IMR-90 (cell line): Measurements from ENCODE around the gene PPP1R37. TPM values are rescaled to one million over a fixed set of nuclear protein-coding genes. Genes with fewer than 3 reads are reported as not detected.

Experiments used
- ATAC-seq: fragments of 200-7000 bp; cut with Tn5 transposase; 2 replicates; pipeline ENCODE4 v1.9.1; 2020; ENCODE audit warnings: low read depth, mild to moderate bottlenecking, moderate library complexity
- BruUV-seq: library from RNA; stranded (reverse); fragments of 400-500 nt; replicated peaks from 2 replicates; lab custom pipeline; 2021; lab: Mats Ljungman, UMichigan
- CTCF ChIA-PET: fragments of 300-600 bp; formaldehyde crosslinking; extraction: SDS; loops from one replicate; lab custom pipeline; 2021; ENCODE audit warnings: antibody characterized with exemption; lab: Yijun Ruan, JAX
- POLR2A ChIA-PET: fragments of 300-600 bp; sonication (Branson Sonifier 250); formaldehyde crosslinking; loops from one replicate; lab custom pipeline; 2022; ENCODE audit warnings: antibody characterized with exemption; ENCODE audit not compliant: unreplicated experiment; lab: Charles Lee
- DNase-seq: peaks from one replicate; pipeline ENCODE4 v3.0.0; 2013
- H2AFZ ChIP-seq: replicated peaks from 2 replicates; pipeline ENCODE3; 2013; ENCODE audit warnings: low read length, mild to moderate bottlenecking; ENCODE audit not compliant: poor library complexity
- H2AK5ac ChIP-seq: 2 replicates; pipeline ENCODE4 v1.6.1; 2013; ENCODE audit warnings: low read depth, low read length, inconsistent platforms
- H2AK9ac ChIP-seq: replicated peaks from 2 replicates; pipeline ENCODE3; 2013; ENCODE audit warnings: mild to moderate bottlenecking, low read depth, low read length, moderate library complexity; ENCODE audit not compliant: poor library complexity
- H2BK120ac ChIP-seq: 2 replicates; pipeline ENCODE4 v1.6.1; 2013; ENCODE audit warnings: low read depth, low read length, inconsistent platforms
- H2BK15ac ChIP-seq: 3 replicates; pipeline ENCODE4 v1.6.1; 2013; ENCODE audit warnings: low read depth, low read length, inconsistent platforms
- H2BK20ac ChIP-seq: 2 replicates; pipeline ENCODE4 v1.6.1; 2013; ENCODE audit warnings: low read depth, mild to moderate bottlenecking, inconsistent platforms, low read length, moderate library complexity
- H2BK5ac ChIP-seq: 2 replicates; pipeline ENCODE4 v1.6.1; 2013; ENCODE audit warnings: mild to moderate bottlenecking, low read depth, low read length, inconsistent platforms; ENCODE audit not compliant: poor library complexity, severe bottlenecking
- H3K14ac ChIP-seq: replicated peaks from 2 replicates; pipeline ENCODE4 v1.6.1; 2013; ENCODE audit warnings: low read depth, low read length, inconsistent platforms
- H3K18ac ChIP-seq: 2 replicates; pipeline ENCODE4 v1.6.1; 2013; ENCODE audit warnings: low read depth, low read length, control low read depth
- H3K23ac ChIP-seq: 2 replicates; pipeline ENCODE4 v1.6.1; 2013; ENCODE audit warnings: low read depth, low read length, inconsistent platforms
- H3K27ac ChIP-seq: 2 replicates; pipeline ENCODE4 v1.5.1; 2013; ENCODE audit warnings: mild to moderate bottlenecking, control low read depth, low read length; ENCODE audit not compliant: insufficient read depth
- H3K27me3 ChIP-seq: 2 replicates; pipeline ENCODE4 v1.6.1; 2013; ENCODE audit warnings: low read length; ENCODE audit not compliant: control insufficient read depth, insufficient read depth
- H3K36me3 ChIP-seq: 2 replicates; pipeline ENCODE4 v1.6.1; 2013; ENCODE audit warnings: low read length, mixed read lengths; ENCODE audit not compliant: control insufficient read depth, insufficient read depth
- H3K4ac ChIP-seq: 2 replicates; pipeline ENCODE4 v1.6.1; 2013; ENCODE audit warnings: low read depth, low read length, inconsistent platforms
- H3K4me1 ChIP-seq: 2 replicates; pipeline ENCODE4 v1.6.1; 2013; ENCODE audit warnings: low read length, mixed read lengths; ENCODE audit not compliant: control insufficient read depth, insufficient read depth
- H3K4me2 ChIP-seq: 2 replicates; pipeline ENCODE4 v1.6.1; 2013; ENCODE audit warnings: low read depth, mild to moderate bottlenecking, control low read depth, low read length, moderate library complexity
- H3K4me3 ChIP-seq: 2 replicates; pipeline ENCODE4 v1.5.1; 2013; ENCODE audit warnings: low read depth, mild to moderate bottlenecking, control low read depth, low read length, moderate library complexity; ENCODE audit not compliant: insufficient read depth
- H3K56ac ChIP-seq: 2 replicates; pipeline ENCODE4 v1.6.1; 2013; ENCODE audit warnings: low read length, inconsistent platforms; ENCODE audit not compliant: insufficient read depth; ENCODE audit errors: extremely low read depth
- H3K79me1 ChIP-seq, 2 experiments: 2 replicates each; pipeline ENCODE4 v1.6.1; 2013; ENCODE audit warnings: low read length in 2 of 2, inconsistent platforms in 1 of 2, low read depth in 1 of 2
- H3K9ac ChIP-seq: 2 replicates; pipeline ENCODE4 v1.6.1; 2013; ENCODE audit warnings: low read depth, low read length, control low read depth
- H3K9me1 ChIP-seq: 2 replicates; pipeline ENCODE4 v1.6.1; 2013; ENCODE audit warnings: low read length, inconsistent platforms; ENCODE audit not compliant: insufficient read depth
- H3K9me3 ChIP-seq: 2 replicates; pipeline ENCODE4 v1.6.1; 2013; ENCODE audit warnings: low read length; ENCODE audit not compliant: control insufficient read depth, insufficient read depth
- H4K20me1 ChIP-seq: 2 replicates; pipeline ENCODE4 v1.6.1; 2013; ENCODE audit warnings: low read length, inconsistent platforms; ENCODE audit not compliant: insufficient read depth
- H4K5ac ChIP-seq: 2 replicates; pipeline ENCODE4 v1.6.1; 2013; ENCODE audit warnings: mild to moderate bottlenecking, low read depth, low read length, control low read depth
- H4K8ac ChIP-seq, 2 experiments: 2 replicates each; pipeline ENCODE4 v1.6.1; 2013; ENCODE audit warnings: low read depth in 2 of 2, low read length in 2 of 2, control low read depth in 1 of 2, inconsistent platforms in 1 of 2
- H4K91ac ChIP-seq: 2 replicates; pipeline ENCODE4 v1.6.1; 2013; ENCODE audit warnings: low read depth, low read length, inconsistent platforms; ENCODE audit not compliant: insufficient read depth
- BHLHE40 ChIP-seq: fragments of 150-350 bp; IDR thresholded peaks from 2 replicates; pipeline ENCODE4 v1.6.1; 2016; ENCODE audit warnings: mild to moderate bottlenecking, low read depth, low read length
- CHD1 ChIP-seq: IDR thresholded peaks from 2 replicates; pipeline ENCODE4 v1.6.1; 2012; ENCODE audit warnings: low read depth, low read length, improper control_type of control experiment
- FOS ChIP-seq: fragments of 150-350 bp; IDR thresholded peaks from 2 replicates; pipeline ENCODE4 v1.6.1; 2016; ENCODE audit warnings: low read depth, low read length
- MAFK ChIP-seq: IDR thresholded peaks from 2 replicates; pipeline ENCODE4 v1.6.1; 2012; ENCODE audit warnings: low read depth, low read length, improper control_type of control experiment
- MXI1 ChIP-seq: IDR thresholded peaks from 2 replicates; pipeline ENCODE4 v1.6.1; 2012; ENCODE audit warnings: low read depth, mild to moderate bottlenecking, low read length, moderate library complexity, borderline replicate concordance
- NFE2L2 ChIP-seq: fragments of 150-350 bp; IDR thresholded peaks from 2 replicates; pipeline ENCODE4 v1.6.1; 2016; ENCODE audit warnings: low read depth, mild to moderate bottlenecking, low read length
- RCOR1 ChIP-seq: IDR thresholded peaks from 2 replicates; pipeline ENCODE4 v1.6.1; 2012; ENCODE audit warnings: mild to moderate bottlenecking, low read length, improper control_type of control experiment; ENCODE audit not compliant: insufficient replicate concordance
- RFX5 ChIP-seq: IDR thresholded peaks from 2 replicates; pipeline ENCODE4 v1.8.0; 2012; ENCODE audit warnings: low read depth, mild to moderate bottlenecking, low read length, moderate library complexity
- SMC3 ChIP-seq: fragments of 150-350 bp; IDR thresholded peaks from 2 replicates; pipeline ENCODE4 v1.6.1; 2016; ENCODE audit warnings: low read depth, mild to moderate bottlenecking, antibody characterized with exemption, low read length, moderate library complexity
- WGBS, 2 experiments: methylation state at CpG; one replicate each; pipeline versions ENCODE4 v1.1.5 to v1.1.7; 2013; ENCODE audit warnings: missing lambda C conversion rate in 2 of 2; ENCODE audit not compliant: insufficient read length in 1 of 2; ENCODE audit errors: extremely low coverage in 2 of 2; 5-methylcytosine and 5-hydroxymethylcytosine counted together
- dilution Hi-C: fragments of 300-500 bp; cut with HindIII; formaldehyde crosslinking; loops from one replicate; pipeline ENCODE4 v1.14.3; 2018; ENCODE audit warnings: low sequenced_read_pairs; ENCODE audit not compliant: unreplicated experiment
- in situ Hi-C: fragments of 300-500 bp; cut with MboI; formaldehyde crosslinking; loops from 3 replicates; pipeline ENCODE4 v1.14.3; 2019; ENCODE audit warnings: low sequenced_read_pairs, inconsistent platforms, mixed read lengths
- intact Hi-C: fragments of 100-400 bp; cut with micrococcal nuclease; formaldehyde crosslinking; loops from 2 replicates; pipeline ENCODE4 v1.10.0; 2022
- polyA plus RNA-seq, 3 experiments: library from polyadenylated mRNA; depleted of rRNA; stranded (reverse); fragments of >200 nt; gene quantifications; 2 replicates each; pipeline ENCODE4 v1.2.3, GENCODE V29; 2012; ENCODE audit warnings: low replicate concordance in 1 of 3
- total RNA-seq: library from RNA; depleted of rRNA; stranded (reverse); fragments of >200 nt; gene quantifications from 2 replicates; pipeline ENCODE4 v1.2.3, GENCODE V29; 2012
- TF ChIP-seq, protein P1 (sequence below): conservative IDR thresholded peaks from 2 replicates; pipeline ENCODE4 v1.5.1; 2012; ENCODE audit warnings: mild to moderate bottlenecking, low read depth, low read length, improper control_type of control experiment
- TF ChIP-seq, protein P2 (sequence below): fragments of 150-350 bp; IDR thresholded peaks from 2 replicates; pipeline ENCODE4 v1.6.1; 2017; ENCODE audit warnings: mild to moderate bottlenecking, antibody characterized with exemption, low read length, low read depth
- TF ChIP-seq, protein P3 (sequence below): fragments of 150-350 bp; IDR thresholded peaks from 2 replicates; pipeline ENCODE4 v1.6.1; 2016; ENCODE audit warnings: low read depth, mild to moderate bottlenecking, low read length, moderate library complexity, borderline replicate concordance

Gene PPP1R37
- total and polyA plus RNA-seq, 2 of the 4 experiments (the other 2 are of a cell fraction): 13.1 to 18.5 TPM

DNA sequence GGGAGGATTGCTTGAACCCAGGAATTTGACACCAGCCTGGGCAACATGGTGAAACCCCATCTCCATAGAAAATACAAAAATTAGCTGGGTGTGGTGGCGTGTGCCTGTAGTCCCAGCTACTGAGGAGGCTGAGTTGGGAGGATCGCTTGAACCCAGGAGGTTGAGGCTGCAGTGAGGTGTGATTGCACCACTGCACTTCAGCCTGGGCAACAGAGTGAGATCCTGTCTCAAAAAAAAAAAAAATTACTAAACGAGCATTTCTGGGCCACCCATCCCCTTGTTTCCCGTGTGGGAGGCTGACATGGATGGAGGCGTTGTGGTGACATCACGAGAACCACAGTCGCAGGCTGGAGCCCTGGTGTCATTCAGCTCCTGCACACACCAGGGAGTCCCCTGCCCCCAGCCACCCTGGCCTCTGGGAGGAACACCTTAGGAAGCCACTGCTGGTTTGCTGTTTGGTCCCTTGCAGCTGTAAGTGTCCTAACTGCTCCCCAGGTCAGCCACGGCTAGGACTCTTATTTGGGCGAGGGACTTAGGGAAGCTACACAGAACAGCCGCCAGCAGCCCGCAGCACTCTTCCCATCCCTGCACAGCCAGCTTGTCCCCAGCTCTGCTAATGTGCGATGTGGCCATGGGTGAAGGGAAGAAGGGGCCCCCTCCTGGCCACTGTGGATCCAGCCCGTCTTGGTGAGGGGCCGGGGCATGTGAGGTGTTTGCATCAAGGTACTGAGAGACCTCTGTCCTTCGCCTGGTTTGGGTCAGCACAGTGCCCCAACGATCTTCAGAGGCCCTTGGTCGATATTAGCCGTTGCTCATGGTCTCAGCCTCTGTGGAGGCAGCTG, 55.1 kb downstream of the PPP1R37 start (continued):
- no peak for TF ChIP-seq SMC3

DNA sequence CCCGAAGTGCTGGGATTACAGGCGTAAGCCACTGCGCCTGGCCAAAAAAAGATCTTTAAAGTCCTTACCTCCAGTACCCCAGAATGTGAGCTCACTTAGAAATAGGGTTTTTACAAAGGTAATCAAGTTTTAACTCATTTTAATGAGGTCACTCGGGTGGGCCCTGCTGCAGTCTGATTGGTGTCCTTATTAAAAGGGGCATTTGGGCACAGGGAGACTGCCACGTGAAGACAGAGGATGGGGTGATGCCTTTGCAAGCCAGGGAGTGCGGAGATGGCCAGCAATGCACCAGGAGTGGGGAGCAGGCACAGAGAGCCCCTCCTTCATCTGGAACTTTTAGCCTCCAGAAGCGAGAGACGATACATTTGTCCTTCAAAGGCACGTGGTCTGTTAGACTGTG, 56.1 kb downstream of the PPP1R37 start:
- peaks cover 15% of the 10 kb centered on the region for H3K4me1 ChIP-seq
- intact Hi-C loops: no loop called here
- H2AFZ ChIP-seq: no peak overlapping the region
- no peak overlapping the region for H4K8ac ChIP-seq
- H2AK9ac ChIP-seq: no peak overlapping the region
- H3K79me1 ChIP-seq: no peaks in the 10 kb centered on the region
- H3K9me3 ChIP-seq: no peaks in the 10 kb centered on the region
- H4K91ac ChIP-seq: no peak overlapping the region
- no peak overlapping the region for H4K5ac ChIP-seq
- peaks cover 21% of the 10 kb centered on the region for H3K36me3 ChIP-seq
- no peak overlapping the region for H3K23ac ChIP-seq
- in situ Hi-C loops: no loop called here
- no peak overlapping the region for H2BK120ac ChIP-seq
- DNase-seq: no peak
- H3K4ac ChIP-seq: no peak overlapping the region
- no peak overlapping the region for H2AK5ac ChIP-seq
- no peak overlapping the region for H3K9ac ChIP-seq
- WGBS, 2 experiments: 60% methylated on average over 1 of the region's 9 CpGs; no CpG with 5 or more reads in 1 of the 2 experiments
- POLR2A ChIA-PET: no interaction called here
- no peak overlapping the region for H2BK15ac ChIP-seq
- H2BK20ac ChIP-seq: no peak overlapping the region
- H3K4me3 ChIP-seq: no peak overlapping the region
- H3K27ac ChIP-seq: no peak overlapping the region
- ATAC-seq: no peak
- no peak overlapping the region for H3K14ac ChIP-seq
- dilution Hi-C loops: no loop called here
- H3K18ac ChIP-seq: no peak overlapping the region
- H3K9me1 ChIP-seq: peaks cover 3% of the 10 kb centered on the region; the same call in 1 of the 2 replicates
- BruUV-seq: no TSS peak
- H3K27me3 ChIP-seq: peaks cover 20% of the 10 kb centered on the region
- no peak overlapping the region for H3K56ac ChIP-seq
- H2BK5ac ChIP-seq: no peak overlapping the region
- CTCF ChIA-PET: no interaction called here
- H4K20me1 ChIP-seq: peaks cover 8% of the 10 kb centered on the region
- H3K4me2 ChIP-seq: no peak overlapping the region
- TF ChIP-seq RFX5 (no peak), SMC3 (no peak), RCOR1 (no peak), CHD1 (no peak), MAFK (no peak), NFE2L2 (no peak), BHLHE40 (no peak), FOS (no peak), MXI1 (no peak)
- TF ChIP-seq, protein P1, sequence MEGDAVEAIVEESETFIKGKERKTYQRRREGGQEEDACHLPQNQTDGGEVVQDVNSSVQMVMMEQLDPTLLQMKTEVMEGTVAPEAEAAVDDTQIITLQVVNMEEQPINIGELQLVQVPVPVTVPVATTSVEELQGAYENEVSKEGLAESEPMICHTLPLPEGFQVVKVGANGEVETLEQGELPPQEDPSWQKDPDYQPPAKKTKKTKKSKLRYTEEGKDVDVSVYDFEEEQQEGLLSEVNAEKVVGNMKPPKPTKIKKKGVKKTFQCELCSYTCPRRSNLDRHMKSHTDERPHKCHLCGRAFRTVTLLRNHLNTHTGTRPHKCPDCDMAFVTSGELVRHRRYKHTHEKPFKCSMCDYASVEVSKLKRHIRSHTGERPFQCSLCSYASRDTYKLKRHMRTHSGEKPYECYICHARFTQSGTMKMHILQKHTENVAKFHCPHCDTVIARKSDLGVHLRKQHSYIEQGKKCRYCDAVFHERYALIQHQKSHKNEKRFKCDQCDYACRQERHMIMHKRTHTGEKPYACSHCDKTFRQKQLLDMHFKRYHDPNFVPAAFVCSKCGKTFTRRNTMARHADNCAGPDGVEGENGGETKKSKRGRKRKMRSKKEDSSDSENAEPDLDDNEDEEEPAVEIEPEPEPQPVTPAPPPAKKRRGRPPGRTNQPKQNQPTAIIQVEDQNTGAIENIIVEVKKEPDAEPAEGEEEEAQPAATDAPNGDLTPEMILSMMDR: no peak
- TF ChIP-seq, protein P2, sequence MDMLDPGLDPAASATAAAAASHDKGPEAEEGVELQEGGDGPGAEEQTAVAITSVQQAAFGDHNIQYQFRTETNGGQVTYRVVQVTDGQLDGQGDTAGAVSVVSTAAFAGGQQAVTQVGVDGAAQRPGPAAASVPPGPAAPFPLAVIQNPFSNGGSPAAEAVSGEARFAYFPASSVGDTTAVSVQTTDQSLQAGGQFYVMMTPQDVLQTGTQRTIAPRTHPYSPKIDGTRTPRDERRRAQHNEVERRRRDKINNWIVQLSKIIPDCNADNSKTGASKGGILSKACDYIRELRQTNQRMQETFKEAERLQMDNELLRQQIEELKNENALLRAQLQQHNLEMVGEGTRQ: no peak
- TF ChIP-seq, protein P3, sequence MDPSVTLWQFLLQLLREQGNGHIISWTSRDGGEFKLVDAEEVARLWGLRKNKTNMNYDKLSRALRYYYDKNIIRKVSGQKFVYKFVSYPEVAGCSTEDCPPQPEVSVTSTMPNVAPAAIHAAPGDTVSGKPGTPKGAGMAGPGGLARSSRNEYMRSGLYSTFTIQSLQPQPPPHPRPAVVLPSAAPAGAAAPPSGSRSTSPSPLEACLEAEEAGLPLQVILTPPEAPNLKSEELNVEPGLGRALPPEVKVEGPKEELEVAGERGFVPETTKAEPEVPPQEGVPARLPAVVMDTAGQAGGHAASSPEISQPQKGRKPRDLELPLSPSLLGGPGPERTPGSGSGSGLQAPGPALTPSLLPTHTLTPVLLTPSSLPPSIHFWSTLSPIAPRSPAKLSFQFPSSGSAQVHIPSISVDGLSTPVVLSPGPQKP: no peak
